Transverse colon (tissue), 4 donors: ENCODE measurements around the gene BCAS1.
"Not testable (repeated sequence)": the region's sequence is repeated elsewhere in the genome, so short reads cannot be mapped to it uniquely, and the experiment has no call there.

Experiments
- CTCF ChIP-seq, 5 experiments: fragments of 200-600 bp in 3 of 5; fragments of 450-650 bp in 2 of 5; sonication (generic) in 3 of 5; IDR thresholded peaks; 1 replicate in 2 of 5; 2 replicates in 3 of 5; pipeline ENCODE4 v1.5.1; 2016 to 2017; ENCODE audit warnings: antibody characterized with exemption in 5 of 5, inconsistent platforms in 3 of 5, mild to moderate bottlenecking in 2 of 5, moderate library complexity in 1 of 5
- EP300 ChIP-seq: sonication (generic); formaldehyde crosslinking; IDR thresholded peaks from one replicate; pipeline ENCODE4 v1.6.1; 2017; ENCODE audit warnings: antibody characterized with exemption, low read depth
- POLR2A ChIP-seq: fragments of 450-650 bp; IDR thresholded peaks from one replicate; pipeline ENCODE4 v1.6.1; 2016; ENCODE audit warnings: antibody characterized with exemption, mild to moderate bottlenecking, moderate library complexity
- POLR2AphosphoS5 ChIP-seq, 3 donors: sonication (generic); formaldehyde crosslinking; IDR thresholded peaks; one replicate each; pipeline ENCODE4 v1.6.1; 2016; ENCODE audit warnings: antibody characterized with exemption in 3 of 3

- not testable (repeated sequence) for TF ChIP-seq CTCF (IDR thresholded peaks at IDR 0.05); POLR2A; POLR2AphosphoS5 (IDR thresholded peaks at IDR 0.05); EP300
Observed at GRCh38 chr20:54006216-54006615, 64.2 kb downstream of the BCAS1 start.
